ENCODE measurements around the gene VSNL1.

- TF ChIP-seq POLR2A (IDR thresholded peaks at IDR 0.05) (no peak), CTCF (IDR thresholded peaks at IDR 0.05) (no peak)
Observed at GRCh38 chr2:17660219-17660618, 119.7 kb downstream of the VSNL1 start.
